ENCODE data around the gene RNF208.

- TF ChIP-seq CTCF (conservative IDR thresholded peaks at IDR 0.05 in 1 of 2, IDR thresholded peaks at IDR 0.05 in 1 of 2; ENCODE audit: low read depth in 1 of 2, low read length in 2 of 2) (no peak), EZH2 (IDR thresholded peaks at IDR 0.05; ENCODE audit: low read length, missing control alignments) (no peak)
These were observed 43.6 kb upstream of the RNF208 start for GRCh38 chr9:137265496-137266161.

Data from fibroblast of lung (primary cell).